ENCODE results near the gene ATP2A1. TPM values are rescaled to one million over a fixed set of nuclear protein-coding genes. Genes with fewer than 3 reads are reported as not detected.

The ATP2A1 gene
- total and polyA plus RNA-seq, 2 of the 13 experiments (the other 11 are each of a cell fraction or from before 2014, with no cell fraction given), result 3.2 to 12.5 TPM

DNA sequence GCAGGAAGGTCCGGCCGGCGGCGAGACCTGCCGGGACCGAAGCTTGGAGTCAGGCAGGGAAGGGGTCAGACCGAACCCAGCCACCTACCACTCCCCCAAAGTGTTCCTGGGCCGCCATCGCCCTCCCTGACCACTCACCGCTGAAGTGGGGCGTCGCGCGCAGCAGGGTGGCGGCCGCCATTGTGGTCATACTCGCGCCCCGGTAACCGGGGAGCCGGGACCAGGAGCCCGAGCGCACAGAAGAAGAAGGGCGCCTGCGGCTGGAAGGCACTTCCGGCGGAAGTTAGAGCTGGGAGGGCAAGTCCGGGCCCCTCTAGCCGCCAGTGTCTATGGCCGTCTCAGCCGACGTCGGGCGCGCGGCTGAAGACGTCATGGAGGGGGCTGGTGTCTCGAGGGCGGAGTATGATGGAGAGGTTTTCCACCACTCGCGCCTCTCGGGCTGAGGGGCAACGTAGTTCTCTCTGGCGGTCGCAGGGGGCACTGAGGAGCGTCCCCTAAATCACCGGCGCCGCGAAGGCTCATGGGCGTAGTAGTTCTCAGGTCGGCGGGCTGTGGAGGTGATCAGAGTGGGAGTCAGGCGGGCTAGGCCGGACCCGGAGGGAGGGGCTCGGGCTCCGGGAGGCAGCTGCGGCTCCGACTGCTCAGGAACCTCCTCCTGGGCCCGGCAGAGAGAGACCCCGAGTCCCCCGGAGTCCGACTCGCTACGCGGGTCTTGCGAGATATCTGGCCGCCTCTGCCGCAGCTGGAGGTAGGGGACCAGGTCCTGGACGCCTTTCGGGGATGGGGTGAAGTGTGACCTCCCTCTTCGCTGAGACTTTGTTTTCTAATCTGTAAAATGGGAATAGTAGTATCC is 32.0 kb upstream of the ATP2A1 start, which contains the start of gene TUFM (continued):
- TF ChIP-seq ZNF142 (CRISPR knock-in tag; IDR thresholded peaks at IDR 0.05), result peak; percentile 89
- no peak for TF ChIP-seq ZNF101 (CRISPR knock-in tag; IDR thresholded peaks at IDR 0.05; ENCODE audit: borderline replicate concordance, low read depth)
- TF ChIP-seq, protein P1, sequence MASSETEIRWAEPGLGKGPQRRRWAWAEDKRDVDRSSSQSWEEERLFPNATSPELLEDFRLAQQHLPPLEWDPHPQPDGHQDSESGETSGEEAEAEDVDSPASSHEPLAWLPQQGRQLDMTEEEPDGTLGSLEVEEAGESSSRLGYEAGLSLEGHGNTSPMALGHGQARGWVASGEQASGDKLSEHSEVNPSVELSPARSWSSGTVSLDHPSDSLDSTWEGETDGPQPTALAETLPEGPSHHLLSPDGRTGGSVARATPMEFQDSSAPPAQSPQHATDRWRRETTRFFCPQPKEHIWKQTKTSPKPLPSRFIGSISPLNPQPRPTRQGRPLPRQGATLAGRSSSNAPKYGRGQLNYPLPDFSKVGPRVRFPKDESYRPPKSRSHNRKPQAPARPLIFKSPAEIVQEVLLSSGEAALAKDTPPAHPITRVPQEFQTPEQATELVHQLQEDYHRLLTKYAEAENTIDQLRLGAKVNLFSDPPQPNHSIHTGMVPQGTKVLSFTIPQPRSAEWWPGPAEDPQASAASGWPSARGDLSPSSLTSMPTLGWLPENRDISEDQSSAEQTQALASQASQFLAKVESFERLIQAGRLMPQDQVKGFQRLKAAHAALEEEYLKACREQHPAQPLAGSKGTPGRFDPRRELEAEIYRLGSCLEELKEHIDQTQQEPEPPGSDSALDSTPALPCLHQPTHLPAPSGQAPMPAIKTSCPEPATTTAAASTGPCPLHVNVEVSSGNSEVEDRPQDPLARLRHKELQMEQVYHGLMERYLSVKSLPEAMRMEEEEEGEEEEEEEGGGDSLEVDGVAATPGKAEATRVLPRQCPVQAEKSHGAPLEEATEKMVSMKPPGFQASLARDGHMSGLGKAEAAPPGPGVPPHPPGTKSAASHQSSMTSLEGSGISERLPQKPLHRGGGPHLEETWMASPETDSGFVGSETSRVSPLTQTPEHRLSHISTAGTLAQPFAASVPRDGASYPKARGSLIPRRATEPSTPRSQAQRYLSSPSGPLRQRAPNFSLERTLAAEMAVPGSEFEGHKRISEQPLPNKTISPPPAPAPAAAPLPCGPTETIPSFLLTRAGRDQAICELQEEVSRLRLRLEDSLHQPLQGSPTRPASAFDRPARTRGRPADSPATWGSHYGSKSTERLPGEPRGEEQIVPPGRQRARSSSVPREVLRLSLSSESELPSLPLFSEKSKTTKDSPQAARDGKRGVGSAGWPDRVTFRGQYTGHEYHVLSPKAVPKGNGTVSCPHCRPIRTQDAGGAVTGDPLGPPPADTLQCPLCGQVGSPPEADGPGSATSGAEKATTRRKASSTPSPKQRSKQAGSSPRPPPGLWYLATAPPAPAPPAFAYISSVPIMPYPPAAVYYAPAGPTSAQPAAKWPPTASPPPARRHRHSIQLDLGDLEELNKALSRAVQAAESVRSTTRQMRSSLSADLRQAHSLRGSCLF (CRISPR knock-in tag; IDR thresholded peaks at IDR 0.05; ENCODE audit: borderline replicate concordance), result no peak; the same call in 1 of the 2 replicates
- TF ChIP-seq ZSCAN20 (CRISPR knock-in tag; IDR thresholded peaks at IDR 0.05; ENCODE audit: borderline replicate concordance), result no peak; the same call in 1 of the 2 replicates
- TF ChIP-seq TCF12 (IDR thresholded peaks at IDR 0.05), result no peak
- peak; percentile 83; the same call in 1 of the 2 replicates for TF ChIP-seq TCF12 (CRISPR knock-in tag; IDR thresholded peaks at IDR 0.05)
- TF ChIP-seq ZNF678 (CRISPR knock-in tag; IDR thresholded peaks at IDR 0.05), result peak; percentile 83
- TF ChIP-seq ZNF263 (CRISPR knock-in tag; IDR thresholded peaks at IDR 0.05), result peak; percentile 68
- peak; percentile 96 for TF ChIP-seq DR1 (CRISPR knock-in tag; IDR thresholded peaks at IDR 0.05)
- no peak for TF ChIP-seq JARID2 (CRISPR knock-in tag; IDR thresholded peaks at IDR 0.05; ENCODE audit: insufficient replicate concordance)
- TF ChIP-seq XRCC5 (optimal IDR thresholded peaks at IDR 0.05; ENCODE audit: low read length), result peak; percentile 99
- TF ChIP-seq IRF9 (CRISPR knock-in tag; IDR thresholded peaks at IDR 0.05; ENCODE audit: borderline replicate concordance), result peak; percentile 92; the same call in 1 of the 2 replicates
- peak; percentile 77; the same call in 1 of the 2 replicates for TF ChIP-seq GFI1 (CRISPR knock-in tag; IDR thresholded peaks at IDR 0.05; ENCODE audit: borderline replicate concordance)
- no peak for TF ChIP-seq FLYWCH1 (CRISPR knock-in tag; IDR thresholded peaks at IDR 0.05)
- no peak; the same call in 1 of the 2 replicates for TF ChIP-seq ZSCAN12 (CRISPR knock-in tag; IDR thresholded peaks at IDR 0.05)
- TF ChIP-seq RAD51 (IDR thresholded peaks at IDR 0.05; ENCODE audit: borderline replicate concordance), result no peak
- TF ChIP-seq KDM4B (CRISPR knock-in tag; IDR thresholded peaks at IDR 0.05), result no peak; the same call in none of the 2 replicates

All from HepG2 (cell line).